Measurements from ENCODE around the gene NR1D1.
"Not testable (repeated sequence)": the region's sequence is repeated elsewhere in the genome, so short reads cannot be mapped to it uniquely, and the experiment has no call there.

DNA sequence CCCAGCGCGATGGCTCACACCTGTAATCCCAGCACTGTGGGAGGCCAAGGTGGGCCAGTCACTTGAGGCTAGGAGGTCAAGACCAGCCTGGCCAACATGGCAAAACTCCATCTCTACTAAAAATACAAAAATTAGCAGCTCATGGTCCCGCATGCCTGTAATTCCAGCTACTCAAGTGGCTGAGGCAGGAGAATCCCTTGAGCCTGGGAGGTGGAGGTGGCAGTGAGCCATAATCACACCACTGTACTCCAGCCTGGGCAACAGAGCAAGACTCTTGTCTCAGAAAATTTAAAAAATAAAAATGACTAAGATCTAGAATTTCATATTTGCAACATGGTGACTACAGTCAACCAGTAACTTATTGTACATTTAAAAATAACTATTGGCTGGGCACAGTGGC lies 42.8 kb upstream of the NR1D1 start:
- not testable (repeated sequence) for TF ChIP-seq POLR2AphosphoS5, POLR2A (IDR thresholded peaks at IDR 0.05; ENCODE audit: low read depth, low read length)
